ENCODE results near the gene PTCD1. TPM values are rescaled to one million over a fixed set of nuclear protein-coding genes. Genes with fewer than 3 reads are reported as not detected.
"Not testable (repeated sequence)": the region's sequence is repeated elsewhere in the genome, so short reads cannot be mapped to it uniquely, and the experiment has no call there.

Gene PTCD1
- total RNA-seq, 4 donors from 2014 or later = 3.5 to 9.5 (median 5.4) TPM

- DNase-seq (ENCODE audit: low spot score) (no peak), ATAC-seq (ENCODE audit: low FRiP score) (no peak)
- no peak for TF ChIP-seq CTCF (IDR thresholded peaks at IDR 0.05)
These were observed 17.6 kb downstream of the PTCD1 start for GRCh38 chr7:99420986-99421385.

- ATAC-seq (ENCODE audit: low FRiP score) (no peak), DNase-seq (ENCODE audit: low spot score) (no peak)
- TF ChIP-seq CTCF (IDR thresholded peaks at IDR 0.05) = no peak
These were observed 18.4 kb downstream of the PTCD1 start for GRCh38 chr7:99420213-99420612.

GRCh38 chr7:99419323-99420021 is 19.1 kb downstream of the PTCD1 start:
- TF ChIP-seq CTCF (IDR thresholded peaks at IDR 0.05) = no peak
- DNase-seq (ENCODE audit: low spot score) (no peak), ATAC-seq (ENCODE audit: low FRiP score) (no peak)

GRCh38 chr7:99418260-99418659 is 20.3 kb downstream of the PTCD1 start:
- no peak for DNase-seq (ENCODE audit: low spot score)
- ATAC-seq (ENCODE audit: low FRiP score) = no peak
- TF ChIP-seq CTCF (IDR thresholded peaks at IDR 0.05) = no peak

GRCh38 chr7:99415513-99416127 is 23.0 kb downstream of the PTCD1 start:
- not testable (repeated sequence) for ATAC-seq (ENCODE audit: low FRiP score)
- DNase-seq (ENCODE audit: low spot score) = peak; percentile 40

- TF ChIP-seq CTCF (IDR thresholded peaks at IDR 0.05) = no peak
- ATAC-seq (ENCODE audit: low FRiP score) (no peak), DNase-seq (ENCODE audit: low spot score) (no peak)
These were observed 28.0 kb downstream of the PTCD1 start for GRCh38 chr7:99410635-99411034.

- no peak for DNase-seq (ENCODE audit: low spot score)
- TF ChIP-seq CTCF (IDR thresholded peaks at IDR 0.05) = no peak
These were observed 28.8 kb downstream of the PTCD1 start for GRCh38 chr7:99409806-99410205.

More at GRCh38 chr7:99409806-99410205, 28.8 kb downstream of the PTCD1 start:
- no peak for ATAC-seq (ENCODE audit: low FRiP score)
